ENCODE data around the gene SFTA2.

Gene SFTA2

GRCh38 chr6:30893001-30893591 is 38.9 kb downstream of the SFTA2 start:
- ATAC-seq = no peak; the same call in 2 of the 3 replicates

DNA sequence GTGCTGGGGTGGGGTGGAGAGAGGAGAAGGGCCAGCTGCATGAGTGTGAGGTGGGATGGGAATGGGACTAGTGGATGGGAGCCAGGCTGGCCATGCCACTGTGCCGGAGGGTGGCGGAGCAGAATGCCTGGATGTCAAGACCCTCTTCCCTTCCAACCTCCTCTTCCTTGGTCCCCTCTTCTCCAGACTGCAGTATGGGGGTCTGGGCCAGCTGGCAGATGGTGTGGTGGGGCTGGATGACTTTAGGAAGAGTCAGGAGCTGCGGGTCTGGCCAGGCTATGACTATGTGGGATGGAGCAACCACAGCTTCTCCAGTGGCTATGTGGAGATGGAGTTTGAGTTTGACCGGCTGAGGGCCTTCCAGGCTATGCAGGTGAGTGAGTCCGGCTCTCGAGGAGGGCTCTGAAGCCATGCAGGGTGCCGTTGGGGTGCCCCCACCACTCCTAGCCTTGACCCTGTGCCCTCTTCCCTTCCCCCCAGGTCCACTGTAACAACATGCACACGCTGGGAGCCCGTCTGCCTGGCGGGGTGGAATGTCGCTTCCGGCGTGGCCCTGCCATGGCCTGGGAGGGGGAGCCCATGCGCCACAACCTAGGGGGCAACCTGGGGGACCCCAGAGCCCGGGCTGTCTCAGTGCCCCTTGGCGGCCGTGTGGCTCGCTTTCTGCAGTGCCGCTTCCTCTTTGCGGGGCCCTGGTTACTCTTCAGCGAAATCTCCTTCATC is 40.0 kb downstream of the SFTA2 start:
- no peak for TF ChIP-seq ZFP30 (CRISPR knock-in tag; IDR thresholded peaks at IDR 0.05)
- TF ChIP-seq CREB5 (CRISPR knock-in tag; IDR thresholded peaks at IDR 0.05; ENCODE audit: low read depth) = no peak
- no peak for TF ChIP-seq RARB (CRISPR knock-in tag; IDR thresholded peaks at IDR 0.05)
- TF ChIP-seq SNAI2 (CRISPR knock-in tag; IDR thresholded peaks at IDR 0.05) = no peak
- TF ChIP-seq ISL1 (CRISPR knock-in tag; IDR thresholded peaks at IDR 0.05) = no peak
- no peak for TF ChIP-seq PATZ1 (CRISPR knock-in tag; IDR thresholded peaks at IDR 0.05; ENCODE audit: borderline replicate concordance)
- TF ChIP-seq ZNF8 (CRISPR knock-in tag; IDR thresholded peaks at IDR 0.05) = no peak
- TF ChIP-seq BACH2 (CRISPR knock-in tag; IDR thresholded peaks at IDR 0.05; ENCODE audit: borderline replicate concordance) = no peak
- no peak for TF ChIP-seq CSDC2 (CRISPR knock-in tag; IDR thresholded peaks at IDR 0.05)
- TF ChIP-seq, protein P1, sequence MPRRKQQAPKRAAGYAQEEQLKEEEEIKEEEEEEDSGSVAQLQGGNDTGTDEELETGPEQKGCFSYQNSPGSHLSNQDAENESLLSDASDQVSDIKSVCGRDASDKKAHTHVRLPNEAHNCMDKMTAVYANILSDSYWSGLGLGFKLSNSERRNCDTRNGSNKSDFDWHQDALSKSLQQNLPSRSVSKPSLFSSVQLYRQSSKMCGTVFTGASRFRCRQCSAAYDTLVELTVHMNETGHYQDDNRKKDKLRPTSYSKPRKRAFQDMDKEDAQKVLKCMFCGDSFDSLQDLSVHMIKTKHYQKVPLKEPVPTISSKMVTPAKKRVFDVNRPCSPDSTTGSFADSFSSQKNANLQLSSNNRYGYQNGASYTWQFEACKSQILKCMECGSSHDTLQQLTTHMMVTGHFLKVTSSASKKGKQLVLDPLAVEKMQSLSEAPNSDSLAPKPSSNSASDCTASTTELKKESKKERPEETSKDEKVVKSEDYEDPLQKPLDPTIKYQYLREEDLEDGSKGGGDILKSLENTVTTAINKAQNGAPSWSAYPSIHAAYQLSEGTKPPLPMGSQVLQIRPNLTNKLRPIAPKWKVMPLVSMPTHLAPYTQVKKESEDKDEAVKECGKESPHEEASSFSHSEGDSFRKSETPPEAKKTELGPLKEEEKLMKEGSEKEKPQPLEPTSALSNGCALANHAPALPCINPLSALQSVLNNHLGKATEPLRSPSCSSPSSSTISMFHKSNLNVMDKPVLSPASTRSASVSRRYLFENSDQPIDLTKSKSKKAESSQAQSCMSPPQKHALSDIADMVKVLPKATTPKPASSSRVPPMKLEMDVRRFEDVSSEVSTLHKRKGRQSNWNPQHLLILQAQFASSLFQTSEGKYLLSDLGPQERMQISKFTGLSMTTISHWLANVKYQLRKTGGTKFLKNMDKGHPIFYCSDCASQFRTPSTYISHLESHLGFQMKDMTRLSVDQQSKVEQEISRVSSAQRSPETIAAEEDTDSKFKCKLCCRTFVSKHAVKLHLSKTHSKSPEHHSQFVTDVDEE (CRISPR knock-in tag; IDR thresholded peaks at IDR 0.05) = no peak
- no peak for TF ChIP-seq ZNF565 (CRISPR knock-in tag; conservative IDR thresholded peaks at IDR 0.05; ENCODE audit: low read depth)
- no peak for TF ChIP-seq GLIS3 (CRISPR knock-in tag; IDR thresholded peaks at IDR 0.05)
- TF ChIP-seq ARNTL (CRISPR knock-in tag; IDR thresholded peaks at IDR 0.05; ENCODE audit: borderline replicate concordance, low read depth) = no peak
- no peak for TF ChIP-seq PPARA (CRISPR knock-in tag; IDR thresholded peaks at IDR 0.05; ENCODE audit: borderline replicate concordance)
- TF ChIP-seq TOX (CRISPR knock-in tag; IDR thresholded peaks at IDR 0.05; ENCODE audit: borderline replicate concordance) = no peak
- TF ChIP-seq ZNF70 (CRISPR knock-in tag; IDR thresholded peaks at IDR 0.05) = no peak
- TF ChIP-seq ZC3H10 (CRISPR knock-in tag; IDR thresholded peaks at IDR 0.05) = no peak
- no peak for TF ChIP-seq OSR1 (CRISPR knock-in tag; IDR thresholded peaks at IDR 0.05)
- TF ChIP-seq ZFP3 (CRISPR knock-in tag; IDR thresholded peaks at IDR 0.05) = no peak
- no peak for TF ChIP-seq CSRNP3 (CRISPR knock-in tag; IDR thresholded peaks at IDR 0.05)
- ATAC-seq = no peak

More at GRCh38 chr6:30893001-30893591, 38.9 kb downstream of the SFTA2 start:
- TF ChIP-seq ZC3H10 (CRISPR knock-in tag; IDR thresholded peaks at IDR 0.05) = no peak
- TF ChIP-seq PATZ1 (CRISPR knock-in tag; IDR thresholded peaks at IDR 0.05; ENCODE audit: borderline replicate concordance) = no peak
- no peak for TF ChIP-seq BACH2 (CRISPR knock-in tag; IDR thresholded peaks at IDR 0.05; ENCODE audit: borderline replicate concordance)
- no peak for TF ChIP-seq TCF4 (CRISPR knock-in tag; IDR thresholded peaks at IDR 0.05; ENCODE audit: borderline replicate concordance)

DNA sequence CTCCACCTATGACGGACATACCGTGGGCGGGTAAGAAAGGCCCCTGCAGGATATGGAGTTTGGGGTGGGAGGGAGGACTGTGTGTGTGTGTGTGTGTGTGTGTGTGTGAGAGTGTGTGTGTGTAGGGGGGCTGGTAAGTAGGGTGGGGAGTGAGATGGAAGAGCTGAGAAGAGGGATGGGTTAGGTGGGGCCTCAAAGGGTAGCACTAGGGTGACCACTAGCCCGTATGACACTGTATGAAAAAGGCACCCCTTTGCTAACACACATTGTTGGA is 40.6 kb downstream of the SFTA2 start:
- no peak for TF ChIP-seq TCF4 (CRISPR knock-in tag; IDR thresholded peaks at IDR 0.05; ENCODE audit: borderline replicate concordance)
- TF ChIP-seq TOX (CRISPR knock-in tag; IDR thresholded peaks at IDR 0.05; ENCODE audit: borderline replicate concordance) = no peak
- TF ChIP-seq ZFP3 (CRISPR knock-in tag; IDR thresholded peaks at IDR 0.05) = no peak
- no peak for TF ChIP-seq CSRNP3 (CRISPR knock-in tag; IDR thresholded peaks at IDR 0.05)
- TF ChIP-seq ZNF565 (CRISPR knock-in tag; conservative IDR thresholded peaks at IDR 0.05; ENCODE audit: low read depth) = no peak
- TF ChIP-seq, protein P2, sequence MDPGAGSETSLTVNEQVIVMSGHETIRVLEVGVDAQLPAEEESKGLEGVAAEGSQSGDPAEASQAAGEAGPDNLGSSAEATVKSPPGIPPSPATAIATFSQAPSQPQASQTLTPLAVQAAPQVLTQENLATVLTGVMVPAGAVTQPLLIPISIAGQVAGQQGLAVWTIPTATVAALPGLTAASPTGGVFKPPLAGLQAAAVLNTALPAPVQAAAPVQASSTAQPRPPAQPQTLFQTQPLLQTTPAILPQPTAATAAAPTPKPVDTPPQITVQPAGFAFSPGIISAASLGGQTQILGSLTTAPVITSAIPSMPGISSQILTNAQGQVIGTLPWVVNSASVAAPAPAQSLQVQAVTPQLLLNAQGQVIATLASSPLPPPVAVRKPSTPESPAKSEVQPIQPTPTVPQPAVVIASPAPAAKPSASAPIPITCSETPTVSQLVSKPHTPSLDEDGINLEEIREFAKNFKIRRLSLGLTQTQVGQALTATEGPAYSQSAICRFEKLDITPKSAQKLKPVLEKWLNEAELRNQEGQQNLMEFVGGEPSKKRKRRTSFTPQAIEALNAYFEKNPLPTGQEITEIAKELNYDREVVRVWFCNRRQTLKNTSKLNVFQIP (CRISPR knock-in tag; IDR thresholded peaks at IDR 0.05; ENCODE audit: borderline replicate concordance, low read depth) = no peak
- ATAC-seq = no peak

Measured in SK-N-SH treated with all-trans-retinoic acid at 6 μM for 48 hours (cell line).